K562 (cell line): ENCODE results near the gene GASK1A.

Source experiments
- CEBPB ChIP-seq: fragments of 450-650 bp; IDR thresholded peaks from 2 replicates; pipeline ENCODE4 v1.6.1; 2016; ENCODE audit warnings: missing genetic modification characterization, missing compliant biosample characterization
- KAT7 ChIP-seq: sonication (generic); formaldehyde crosslinking; IDR thresholded peaks from 2 replicates; pipeline ENCODE4 v1.8.0; 2022; ENCODE audit warnings: missing genetic modification reagents, mild to moderate bottlenecking, borderline replicate concordance
- MEF2D ChIP-seq: conservative IDR thresholded peaks from 2 replicates; pipeline ENCODE4 v1.6.1; 2016; ENCODE audit warnings: low read depth, missing genetic modification characterization, missing compliant biosample characterization
- TEAD4 ChIP-seq, 2 experiments: sonication (generic) in 1 of 2; formaldehyde crosslinking in 1 of 2; IDR thresholded peaks; 2 replicates each; pipeline versions ENCODE4 v1.6.1 to v1.8.0; 2012 to 2022; ENCODE audit warnings: borderline replicate concordance in 1 of 2, inconsistent platforms in 1 of 2, low read length in 1 of 2, mild to moderate bottlenecking in 1 of 2, missing genetic modification reagents in 1 of 2
- TF ChIP-seq, protein P1 (sequence below): fragments of 450-650 bp; formaldehyde crosslinking; IDR thresholded peaks from 2 replicates; pipeline ENCODE4 v1.4.0; 2022; ENCODE audit warnings: missing genetic modification characterization

DNA sequence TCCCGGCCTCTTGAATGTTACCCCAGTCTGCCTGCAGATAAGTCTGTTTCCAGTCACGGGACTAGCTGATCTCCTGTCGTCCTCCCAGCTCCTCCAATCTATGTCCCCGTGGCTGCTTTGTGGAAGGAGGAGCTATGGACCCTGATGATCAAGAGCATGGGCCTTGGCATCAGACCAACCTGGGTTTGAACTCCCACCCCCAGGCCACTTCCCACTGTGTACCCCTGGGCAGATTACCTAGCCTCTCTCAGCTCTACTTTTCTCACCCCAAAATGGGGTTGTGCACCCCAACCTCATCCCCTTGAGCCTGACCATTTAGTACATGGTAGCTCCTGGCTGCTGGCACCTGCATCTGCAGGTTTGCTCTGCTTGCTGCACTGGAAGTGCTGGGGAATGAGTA lies 55.8 kb downstream of the GASK1A start:
- TF ChIP-seq, protein P1, sequence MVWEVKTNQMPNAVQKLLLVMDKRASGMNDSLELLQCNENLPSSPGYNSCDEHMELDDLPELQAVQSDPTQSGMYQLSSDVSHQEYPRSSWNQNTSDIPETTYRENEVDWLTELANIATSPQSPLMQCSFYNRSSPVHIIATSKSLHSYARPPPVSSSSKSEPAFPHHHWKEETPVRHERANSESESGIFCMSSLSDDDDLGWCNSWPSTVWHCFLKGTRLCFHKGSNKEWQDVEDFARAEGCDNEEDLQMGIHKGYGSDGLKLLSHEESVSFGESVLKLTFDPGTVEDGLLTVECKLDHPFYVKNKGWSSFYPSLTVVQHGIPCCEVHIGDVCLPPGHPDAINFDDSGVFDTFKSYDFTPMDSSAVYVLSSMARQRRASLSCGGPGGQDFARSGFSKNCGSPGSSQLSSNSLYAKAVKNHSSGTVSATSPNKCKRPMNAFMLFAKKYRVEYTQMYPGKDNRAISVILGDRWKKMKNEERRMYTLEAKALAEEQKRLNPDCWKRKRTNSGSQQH (CRISPR knock-in tag): no peak
- TF ChIP-seq MEF2D (tag): no peak
- TF ChIP-seq CEBPB: no peak
- TF ChIP-seq TEAD4 (IDR thresholded peaks at IDR 0.05; ENCODE audit: low read length): no peak
- no peak for TF ChIP-seq TEAD4 (CRISPR knock-in tag; IDR thresholded peaks at IDR 0.05; ENCODE audit: borderline replicate concordance)
- no peak for TF ChIP-seq KAT7 (CRISPR knock-in tag)
